GM12892 (cell line): ENCODE measurements around the gene CCS.

Experiments
- POLR2A ChIP-seq: IDR thresholded peaks from 2 replicates; pipeline ENCODE4 v1.6.1; 2011; ENCODE audit warnings: low read depth, low read length, control low read depth
- POLR2AphosphoS5 ChIP-seq: IDR thresholded peaks from 2 replicates; pipeline ENCODE4 v1.6.1; 2011; ENCODE audit warnings: low read depth, low read length, control low read depth
- TAF1 ChIP-seq: IDR thresholded peaks from 2 replicates; pipeline ENCODE4 v1.6.1; 2011; ENCODE audit warnings: low read depth, mild to moderate bottlenecking, control low read depth, low read length, borderline replicate concordance

- TF ChIP-seq POLR2A = no peak
- no peak for TF ChIP-seq POLR2AphosphoS5
- no peak for TF ChIP-seq TAF1
These were observed 17.0 kb downstream of the CCS start for GRCh38 chr11:66609721-66610617.
